RWPE1 (cell line): ENCODE results near the gene ASAP3.

Source experiments
- CTCF ChIA-PET: fragments of 350-600 bp; sonication (Branson Sonifier 250); formaldehyde crosslinking; extraction: SDS; loops from one replicate; lab custom pipeline; 2021; lab: Yijun Ruan, JAX
- POLR2A ChIA-PET: fragments of 400-600 bp; formaldehyde crosslinking; extraction: SDS; loops from one replicate; lab custom pipeline; 2020; ENCODE audit warnings: antibody characterized with exemption; ENCODE audit not compliant: low non-redundant PET; lab: Yijun Ruan, JAX
- DNase-seq: peaks from one replicate; pipeline ENCODE4 v3.0.0; 2012; ENCODE audit warnings: low spot score
- H3K27ac ChIP-seq: fragments of 450-650 bp; 2 replicates; pipeline ENCODE4 v1.5.1; 2017
- CTCF ChIP-seq: fragments of 450-650 bp; conservative IDR thresholded peaks from 2 replicates; pipeline ENCODE4 v1.5.1; 2017; ENCODE audit warnings: low read depth, mild to moderate bottlenecking

ASAP3 gene

GRCh38 chr1:23452011-23452411 lies 32.0 kb downstream of the ASAP3 start:
- ChIA-PET POLR2A (interaction anchor here (0.5 to 1.1 kb wide), 2 partner anchors 27 to 242 kb away, joined by 3 read pairs; no protein-coding TSS in a partner anchor), CTCF (interaction anchor here (0.6 to 1.2 kb wide), 3 partner anchors 45 to 177 kb away, joined by 3 to 5 read pairs (median 3); no protein-coding TSS in a partner anchor)
- no peak for TF ChIP-seq CTCF
- DNase-seq = peak; percentile 89
- H3K27ac ChIP-seq = peak overlapping the region; percentile 43

GRCh38 chr1:23451441-23451840 lies 32.5 kb downstream of the ASAP3 start:
- TF ChIP-seq CTCF = no peak
- peak overlapping the region; percentile 43 for H3K27ac ChIP-seq
- ChIA-PET CTCF (interaction anchor here (0.6 to 1.2 kb wide), 3 partner anchors 12 to 177 kb away, joined by 3 to 5 read pairs (median 4); no protein-coding TSS in a partner anchor), POLR2A (interaction anchor here (1.1 kb wide), 1 partner anchor 28 kb away, joined by 3 read pairs; no protein-coding TSS in a partner anchor)
- DNase-seq = no peak

- POLR2A ChIA-PET = no interaction called here
- TF ChIP-seq CTCF = no peak
- CTCF ChIA-PET = interaction anchor here (0.6 kb wide), 1 partner anchor 13 kb away, joined by 4 read pairs; no protein-coding TSS in a partner anchor
- no peak for DNase-seq
- H3K27ac ChIP-seq = no peak overlapping the region
Measured at GRCh38 chr1:23450894-23451293, 33.1 kb downstream of the ASAP3 start.

- POLR2A ChIA-PET = no interaction called here
- DNase-seq = no peak
- H3K27ac ChIP-seq = no peak overlapping the region
- TF ChIP-seq CTCF = no peak
- CTCF ChIA-PET = no interaction called here
Measured at GRCh38 chr1:23449958-23450357, 34.0 kb downstream of the ASAP3 start.

GRCh38 chr1:23449306-23449705 lies 34.7 kb downstream of the ASAP3 start:
- CTCF ChIA-PET = interaction anchor here (0.5 to 0.6 kb wide), 3 partner anchors 25 to 96 kb away, joined by 3 to 5 read pairs (median 5); partner anchors contain the start of gene TCEA3
- no peak overlapping the region for H3K27ac ChIP-seq
- TF ChIP-seq CTCF = no peak
- POLR2A ChIA-PET = no interaction called here
- DNase-seq = no peak

- H3K27ac ChIP-seq = no peak overlapping the region
- POLR2A ChIA-PET = no interaction called here
- CTCF ChIA-PET = interaction anchor here (0.5 to 0.6 kb wide), 3 partner anchors 25 to 96 kb away, joined by 3 to 5 read pairs (median 5); partner anchors contain the start of gene TCEA3
- DNase-seq = no peak
- no peak for TF ChIP-seq CTCF
Measured at GRCh38 chr1:23448846-23449245, 35.1 kb downstream of the ASAP3 start.
